Measurements from ENCODE around the gene CELSR1.

CELSR1 gene

DNA sequence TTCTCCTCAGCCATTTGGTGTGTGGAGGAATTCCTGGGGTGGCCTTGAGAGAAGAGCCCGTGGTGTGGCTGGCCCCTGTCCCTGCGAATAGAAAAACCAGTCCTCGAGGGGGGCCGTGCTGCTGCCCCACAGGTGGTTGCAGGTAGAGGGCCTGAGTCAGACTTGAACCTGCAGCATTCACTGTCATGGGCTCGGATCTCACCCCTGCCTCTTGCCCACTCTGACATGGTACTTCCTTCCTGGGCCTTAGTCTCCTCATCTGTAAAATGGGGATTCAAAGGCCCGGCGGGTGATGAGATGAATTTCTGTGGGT is 182.5 kb downstream of the CELSR1 start:
- Histone ChIP-seq H3K27ac (no peak overlapping the region), H3K4me1 (ENCODE audit: low read depth, poor library complexity, severe bottlenecking) (no peaks in the 10 kb centered on the region), H3K27me3 (ENCODE audit: insufficient read depth, low read depth) (no peaks in the 10 kb centered on the region), H3K4me3 (IDR thresholded peaks at IDR 0.05; ENCODE audit: insufficient read depth, low read depth, low read length) (no peak overlapping the region), H3K36me3 (ENCODE audit: insufficient read depth) (no peaks in the 10 kb centered on the region), H3K4me2 (no peak overlapping the region), H3K79me2 (ENCODE audit: insufficient read depth, low read depth) (no peaks in the 10 kb centered on the region), H2AFZ (ENCODE audit: low read depth) (no peak overlapping the region), H3K9ac (no peak overlapping the region), H4K20me1 (ENCODE audit: insufficient read depth) (no peaks in the 10 kb centered on the region)
- TF ChIP-seq, protein P1, sequence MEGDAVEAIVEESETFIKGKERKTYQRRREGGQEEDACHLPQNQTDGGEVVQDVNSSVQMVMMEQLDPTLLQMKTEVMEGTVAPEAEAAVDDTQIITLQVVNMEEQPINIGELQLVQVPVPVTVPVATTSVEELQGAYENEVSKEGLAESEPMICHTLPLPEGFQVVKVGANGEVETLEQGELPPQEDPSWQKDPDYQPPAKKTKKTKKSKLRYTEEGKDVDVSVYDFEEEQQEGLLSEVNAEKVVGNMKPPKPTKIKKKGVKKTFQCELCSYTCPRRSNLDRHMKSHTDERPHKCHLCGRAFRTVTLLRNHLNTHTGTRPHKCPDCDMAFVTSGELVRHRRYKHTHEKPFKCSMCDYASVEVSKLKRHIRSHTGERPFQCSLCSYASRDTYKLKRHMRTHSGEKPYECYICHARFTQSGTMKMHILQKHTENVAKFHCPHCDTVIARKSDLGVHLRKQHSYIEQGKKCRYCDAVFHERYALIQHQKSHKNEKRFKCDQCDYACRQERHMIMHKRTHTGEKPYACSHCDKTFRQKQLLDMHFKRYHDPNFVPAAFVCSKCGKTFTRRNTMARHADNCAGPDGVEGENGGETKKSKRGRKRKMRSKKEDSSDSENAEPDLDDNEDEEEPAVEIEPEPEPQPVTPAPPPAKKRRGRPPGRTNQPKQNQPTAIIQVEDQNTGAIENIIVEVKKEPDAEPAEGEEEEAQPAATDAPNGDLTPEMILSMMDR (conservative IDR thresholded peaks at IDR 0.05; ENCODE audit: low read depth, low read length) = no peak

DNA sequence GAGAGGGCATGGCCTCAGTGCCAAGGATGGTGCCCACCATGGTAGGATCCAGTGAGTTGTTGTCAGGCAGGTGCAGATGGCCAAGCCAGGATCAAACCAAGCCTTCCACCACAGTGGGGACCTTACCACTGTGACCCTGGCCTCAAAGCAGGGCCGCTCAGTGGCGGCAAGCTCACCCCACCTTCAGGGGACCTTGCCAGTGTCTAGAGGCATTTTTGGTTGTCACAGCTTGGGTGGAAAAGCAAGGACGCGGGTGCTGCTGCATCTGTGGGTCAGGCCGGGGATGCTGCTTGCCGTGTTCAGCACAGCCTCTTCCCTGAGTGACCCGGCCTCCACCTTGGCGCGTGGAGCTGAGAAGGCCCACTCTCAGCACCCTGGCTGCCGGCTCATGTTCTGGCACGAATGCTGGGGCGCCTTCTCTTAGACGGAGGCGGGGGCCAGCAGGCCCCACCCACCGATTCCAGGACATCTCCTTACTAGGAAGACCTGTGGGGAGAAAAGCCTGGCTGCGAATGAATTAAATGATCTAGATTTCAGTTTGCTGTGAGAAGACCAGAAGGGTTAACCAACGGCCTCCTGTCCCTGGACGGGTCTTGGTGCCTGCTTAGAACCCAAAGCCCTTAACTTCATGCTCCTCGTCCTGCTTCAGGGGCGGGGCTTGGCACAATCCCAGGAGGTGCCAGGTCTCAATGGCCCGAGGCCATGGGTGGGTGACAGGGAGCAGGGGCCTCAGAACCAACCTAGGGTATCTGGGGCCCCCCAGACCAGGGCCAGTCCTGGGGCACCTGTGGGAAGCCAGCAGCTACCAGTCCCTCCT is 183.0 kb downstream of the CELSR1 start:
- TF ChIP-seq, protein P1 (conservative IDR thresholded peaks at IDR 0.05; ENCODE audit: low read depth, low read length) = no peak

DNA sequence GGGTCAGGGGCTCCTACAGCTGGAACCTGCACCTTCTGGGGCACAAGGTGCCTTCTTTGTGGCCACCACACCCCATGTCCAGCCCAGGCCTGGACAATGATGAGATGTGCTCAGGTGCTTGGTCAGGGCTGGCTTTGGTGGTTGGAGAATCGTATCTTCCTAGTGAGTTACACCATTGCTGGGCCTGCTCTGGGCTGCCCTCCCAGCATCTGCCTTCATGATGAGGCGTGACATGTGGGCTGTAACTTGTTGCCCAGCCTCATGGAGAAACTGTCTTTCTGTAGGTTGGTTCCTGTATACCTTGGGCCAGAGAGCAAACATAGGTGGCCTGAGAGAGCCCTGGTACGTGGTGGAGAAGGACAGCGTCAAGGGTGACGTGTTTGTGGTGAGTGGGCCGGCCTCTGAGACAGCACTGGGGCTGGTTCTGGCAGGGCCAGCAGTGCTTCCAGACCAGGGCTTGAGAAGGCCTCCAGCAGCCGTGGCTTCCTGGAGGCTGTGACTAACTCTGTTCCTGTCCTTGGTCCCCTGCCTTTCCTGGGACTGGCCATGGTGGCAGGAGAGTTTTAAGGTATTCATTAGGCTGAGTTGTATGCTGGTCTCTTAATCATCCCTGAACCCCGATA is 183.8 kb downstream of the CELSR1 start:
- no peaks in the 10 kb centered on the region for H3K36me3 ChIP-seq (ENCODE audit: insufficient read depth)
- no peaks in the 10 kb centered on the region for H3K79me2 ChIP-seq (ENCODE audit: insufficient read depth, low read depth)
- H4K20me1 ChIP-seq (ENCODE audit: insufficient read depth) = no peaks in the 10 kb centered on the region
- no peak overlapping the region for H3K27ac ChIP-seq
- H3K4me3 ChIP-seq (IDR thresholded peaks at IDR 0.05; ENCODE audit: insufficient read depth, low read depth, low read length) = no peak overlapping the region
- no peak overlapping the region for H2AFZ ChIP-seq (ENCODE audit: low read depth)
- no peaks in the 10 kb centered on the region for H3K4me1 ChIP-seq (ENCODE audit: low read depth, poor library complexity, severe bottlenecking)
- no peaks in the 10 kb centered on the region for H3K27me3 ChIP-seq (ENCODE audit: insufficient read depth, low read depth)
- no peak overlapping the region for H3K4me2 ChIP-seq
- H3K9ac ChIP-seq = no peak overlapping the region
- TF ChIP-seq, protein P1 (conservative IDR thresholded peaks at IDR 0.05; ENCODE audit: low read depth, low read length) = no peak

More for the DNA sequence above, 183.0 kb downstream of the CELSR1 start:
- Histone ChIP-seq H3K9ac (no peak overlapping the region), H4K20me1 (ENCODE audit: insufficient read depth) (no peaks in the 10 kb centered on the region), H3K4me3 (IDR thresholded peaks at IDR 0.05; ENCODE audit: insufficient read depth, low read depth, low read length) (no peak overlapping the region), H3K36me3 (ENCODE audit: insufficient read depth) (no peaks in the 10 kb centered on the region), H2AFZ (ENCODE audit: low read depth) (no peak overlapping the region), H3K4me1 (ENCODE audit: low read depth, poor library complexity, severe bottlenecking) (no peaks in the 10 kb centered on the region), H3K27ac (no peak overlapping the region), H3K79me2 (ENCODE audit: insufficient read depth, low read depth) (no peaks in the 10 kb centered on the region), H3K27me3 (ENCODE audit: insufficient read depth, low read depth) (no peaks in the 10 kb centered on the region), H3K4me2 (no peak overlapping the region)

DNA sequence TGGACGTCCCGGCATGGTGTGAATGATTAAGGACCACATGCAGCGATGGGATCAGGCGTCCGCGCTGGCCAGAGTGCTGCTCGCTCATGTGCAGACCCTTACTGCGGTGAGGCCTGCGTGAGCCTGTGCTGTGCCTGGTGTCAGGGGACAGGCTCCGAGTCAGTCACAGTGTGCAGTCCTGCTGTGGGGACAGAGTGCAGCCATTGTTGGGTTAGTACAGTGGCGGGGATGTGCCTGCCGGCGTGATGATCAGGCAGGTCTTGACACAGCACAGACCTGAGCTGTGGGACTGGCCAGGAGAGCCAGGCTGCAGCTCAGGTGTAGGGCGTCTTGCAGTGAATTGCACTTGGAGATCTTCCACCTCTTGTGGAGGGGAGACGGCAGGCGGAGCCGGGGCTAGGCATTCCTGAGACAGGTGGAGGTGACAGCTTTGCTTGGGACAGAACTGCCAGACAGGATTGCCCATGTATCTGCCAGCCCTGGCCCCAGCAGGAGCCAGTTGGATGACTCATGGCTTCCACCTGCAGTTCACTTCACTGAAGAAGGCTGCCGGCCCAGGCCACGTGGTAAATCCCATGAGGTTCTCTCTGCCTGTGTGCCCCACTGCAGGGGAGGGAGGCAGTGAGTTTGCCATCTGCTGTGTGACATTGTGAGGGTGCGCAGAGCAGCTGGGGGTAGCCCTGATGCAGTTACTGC is 184.6 kb downstream of the CELSR1 start:
- Histone ChIP-seq H3K4me2 (no peak overlapping the region), H3K4me1 (ENCODE audit: low read depth, poor library complexity, severe bottlenecking) (no peaks in the 10 kb centered on the region), H2AFZ (ENCODE audit: low read depth) (no peak overlapping the region), H3K4me3 (IDR thresholded peaks at IDR 0.05; ENCODE audit: insufficient read depth, low read depth, low read length) (no peak overlapping the region), H3K27me3 (ENCODE audit: insufficient read depth, low read depth) (no peaks in the 10 kb centered on the region), H3K9ac (no peak overlapping the region), H3K27ac (no peak overlapping the region), H3K79me2 (ENCODE audit: insufficient read depth, low read depth) (no peaks in the 10 kb centered on the region), H4K20me1 (ENCODE audit: insufficient read depth) (no peaks in the 10 kb centered on the region), H3K36me3 (ENCODE audit: insufficient read depth) (no peaks in the 10 kb centered on the region)
- TF ChIP-seq, protein P1 (conservative IDR thresholded peaks at IDR 0.05; ENCODE audit: low read depth, low read length) = no peak
